Measurements from ENCODE around the gene UROC1.

- TF ChIP-seq, protein P1, sequence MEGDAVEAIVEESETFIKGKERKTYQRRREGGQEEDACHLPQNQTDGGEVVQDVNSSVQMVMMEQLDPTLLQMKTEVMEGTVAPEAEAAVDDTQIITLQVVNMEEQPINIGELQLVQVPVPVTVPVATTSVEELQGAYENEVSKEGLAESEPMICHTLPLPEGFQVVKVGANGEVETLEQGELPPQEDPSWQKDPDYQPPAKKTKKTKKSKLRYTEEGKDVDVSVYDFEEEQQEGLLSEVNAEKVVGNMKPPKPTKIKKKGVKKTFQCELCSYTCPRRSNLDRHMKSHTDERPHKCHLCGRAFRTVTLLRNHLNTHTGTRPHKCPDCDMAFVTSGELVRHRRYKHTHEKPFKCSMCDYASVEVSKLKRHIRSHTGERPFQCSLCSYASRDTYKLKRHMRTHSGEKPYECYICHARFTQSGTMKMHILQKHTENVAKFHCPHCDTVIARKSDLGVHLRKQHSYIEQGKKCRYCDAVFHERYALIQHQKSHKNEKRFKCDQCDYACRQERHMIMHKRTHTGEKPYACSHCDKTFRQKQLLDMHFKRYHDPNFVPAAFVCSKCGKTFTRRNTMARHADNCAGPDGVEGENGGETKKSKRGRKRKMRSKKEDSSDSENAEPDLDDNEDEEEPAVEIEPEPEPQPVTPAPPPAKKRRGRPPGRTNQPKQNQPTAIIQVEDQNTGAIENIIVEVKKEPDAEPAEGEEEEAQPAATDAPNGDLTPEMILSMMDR (conservative IDR thresholded peaks at IDR 0.05): no peak
- TF ChIP-seq EZH2 (IDR thresholded peaks at IDR 0.05; ENCODE audit: low read depth): no peak
Observed at GRCh38 chr3:126543457-126544061, 26.0 kb upstream of the UROC1 start.

Measured in PC-9 (cell line).